Stomach (tissue), 4 donors: ENCODE data around the gene PRR14L.

Source experiments
- POLR2A ChIP-seq, 4 donors: fragments of 450-650 bp; IDR thresholded peaks; one replicate each; pipeline ENCODE4 v1.6.1; 2016; ENCODE audit warnings: antibody characterized with exemption in 4 of 4, control low read depth in 2 of 4, mild to moderate bottlenecking in 1 of 4, moderate library complexity in 1 of 4
- POLR2AphosphoS5 ChIP-seq, 3 donors: sonication (generic); formaldehyde crosslinking; IDR thresholded peaks; one replicate each; pipeline ENCODE4 v1.6.1; 2016; ENCODE audit warnings: antibody characterized with exemption in 3 of 3

GRCh38 chr22:31768422-31769059 lies 18.6 kb upstream of the PRR14L start:
- TF ChIP-seq POLR2AphosphoS5 (IDR thresholded peaks at IDR 0.05) (no peak), POLR2A (IDR thresholded peaks at IDR 0.05) (no peak)
